Cardiac fibroblast (primary cell): ENCODE data around the gene PTPRJ.
A peak's percentile ranks its signal among the peaks of the same experiment; 100 is the strongest.

Experiments used
- DNase-seq, 2 donors: peaks; one replicate each; pipeline versions ENCODE4 v3.0.0 to v3.0.0-alpha.2; 2010; ENCODE audit warnings: low read depth in 2 of 2
- H3K4me3 ChIP-seq, 2 donors: replicated peaks in 1 of 2; 1 replicate in 1 of 2; 2 replicates in 1 of 2; pipeline ENCODE4 v1.5.1; 2011; ENCODE audit warnings: low read depth in 2 of 2, low read length in 2 of 2, mild to moderate bottlenecking in 2 of 2, moderate library complexity in 1 of 2
- CTCF ChIP-seq: IDR thresholded peaks from one replicate; pipeline ENCODE4 v1.5.1; 2011; ENCODE audit warnings: low read depth, mild to moderate bottlenecking, low read length, inconsistent platforms

The PTPRJ gene

GRCh38 chr11:48047616-48048015 is 67.3 kb downstream of the PTPRJ start:
- no peak for TF ChIP-seq CTCF
- peak in 1 of 2 donors; percentile 47 for DNase-seq
- H3K4me3 ChIP-seq, result no peak overlapping the region

DNA sequence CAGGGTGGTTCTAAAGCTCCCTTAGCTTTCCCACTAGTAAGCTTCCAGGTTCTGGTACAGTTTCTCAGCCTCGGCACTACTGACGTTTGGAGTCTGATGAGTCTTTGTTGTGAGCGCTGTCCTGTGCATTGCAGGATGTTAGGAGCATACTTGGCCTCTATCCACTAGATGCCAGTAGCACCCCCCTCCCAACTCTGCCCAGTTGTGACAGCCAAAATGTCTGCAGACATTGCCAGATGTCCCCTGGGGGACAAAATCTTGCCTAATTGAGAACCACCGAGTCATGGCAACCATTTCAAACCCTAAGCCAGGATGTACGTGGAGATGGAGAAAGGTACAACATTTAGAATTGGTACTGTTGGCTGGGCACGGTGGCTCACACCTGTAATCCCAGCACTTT is 68.7 kb downstream of the PTPRJ start:
- no peak for TF ChIP-seq CTCF
- H3K4me3 ChIP-seq, result no peak overlapping the region
- DNase-seq, result no peak

DNA sequence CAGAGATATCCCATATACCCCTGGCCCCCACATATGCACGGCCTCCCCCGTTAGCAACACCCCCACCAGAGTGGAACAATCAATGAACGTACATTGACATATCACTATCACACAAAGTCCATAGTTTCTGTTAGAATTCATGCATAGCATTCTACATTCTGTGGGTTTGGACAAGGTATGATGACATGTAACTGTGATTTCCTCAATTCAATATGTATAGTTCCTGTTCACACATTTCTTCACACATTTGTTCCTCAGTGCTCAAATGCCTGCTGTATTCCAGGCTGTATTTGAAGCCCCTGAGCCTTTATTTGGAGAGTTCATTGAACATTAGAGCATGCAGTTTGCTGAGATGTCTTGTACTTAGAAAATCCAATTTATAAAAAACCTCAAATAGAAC is 69.9 kb downstream of the PTPRJ start:
- no peak for DNase-seq
- H3K4me3 ChIP-seq, result no peak overlapping the region
- TF ChIP-seq CTCF, result no peak

DNA sequence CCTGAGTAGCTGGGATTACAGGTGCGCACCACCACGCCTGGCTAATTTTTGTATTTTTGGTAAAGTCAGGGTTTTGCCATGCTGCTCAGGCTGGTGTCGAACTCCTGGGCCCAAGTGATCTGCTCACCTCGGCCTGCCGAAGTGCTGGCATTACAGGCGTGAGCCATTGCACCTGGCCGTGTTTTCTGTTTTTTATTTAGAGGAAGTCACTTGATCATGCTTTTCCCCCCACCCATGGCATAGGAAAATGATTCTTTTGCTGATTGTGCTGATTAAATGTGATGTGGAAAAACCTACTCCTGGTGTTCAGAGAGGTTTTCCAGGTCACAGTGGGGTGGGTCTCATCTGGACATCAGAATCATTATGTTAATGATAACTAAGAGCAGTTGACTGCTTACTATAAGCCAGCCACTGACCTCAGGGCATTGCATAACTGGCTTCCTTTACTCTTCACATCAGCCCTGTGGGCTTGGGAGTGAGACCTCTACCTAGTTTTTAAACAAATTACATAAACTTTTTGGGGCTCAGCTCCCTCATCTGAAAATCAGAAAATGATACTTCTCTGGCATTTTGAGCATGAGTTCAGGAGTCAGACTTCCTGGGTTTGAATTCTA is 71.0 kb downstream of the PTPRJ start:
- TF ChIP-seq CTCF, result no peak
- no peak for DNase-seq
- no peak overlapping the region for H3K4me3 ChIP-seq

DNA sequence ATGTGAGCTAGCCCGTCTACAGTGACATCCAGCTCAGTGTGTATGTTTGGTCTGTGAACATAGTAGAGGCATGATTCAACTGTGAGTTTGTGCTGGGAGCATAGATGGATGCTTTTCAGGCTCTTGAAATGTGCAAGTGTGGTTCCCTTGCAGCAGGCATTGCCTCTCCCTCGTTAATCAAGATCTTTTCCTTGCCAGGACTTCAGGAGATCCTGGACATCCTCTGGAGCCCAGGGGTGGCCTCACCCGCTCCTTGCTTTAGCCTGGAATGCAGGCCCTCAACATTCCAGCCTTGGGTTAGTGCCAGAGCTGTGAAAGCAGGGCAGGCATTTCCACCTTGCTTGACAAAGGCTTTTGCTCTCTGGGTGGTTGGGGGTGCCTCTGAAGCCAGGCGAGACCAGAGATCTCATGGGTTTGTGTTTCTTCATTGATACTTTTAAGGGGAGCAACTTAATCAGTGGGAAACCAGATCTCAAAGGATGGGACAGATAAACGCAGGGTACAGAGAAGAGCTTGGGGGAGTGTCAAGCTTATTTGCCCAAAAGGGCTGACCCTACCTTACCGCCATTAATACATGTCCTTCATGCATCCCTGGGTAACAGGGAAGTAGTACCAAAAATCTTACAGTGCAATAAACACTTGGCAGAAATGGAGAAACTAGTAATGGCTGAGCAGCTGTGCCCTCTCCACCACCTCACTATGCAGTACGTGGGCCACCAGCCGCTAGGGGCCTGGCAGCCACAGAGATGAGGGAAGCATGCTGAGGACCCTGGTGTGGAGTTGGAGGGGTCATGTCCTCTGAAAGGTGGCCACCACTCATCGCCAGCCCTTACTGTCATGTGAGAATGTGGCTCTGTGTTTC is 72.1 kb downstream of the PTPRJ start:
- TF ChIP-seq CTCF, result no peak
- no peak overlapping the region for H3K4me3 ChIP-seq
- peak; percentile 35 to 60 for DNase-seq

DNA sequence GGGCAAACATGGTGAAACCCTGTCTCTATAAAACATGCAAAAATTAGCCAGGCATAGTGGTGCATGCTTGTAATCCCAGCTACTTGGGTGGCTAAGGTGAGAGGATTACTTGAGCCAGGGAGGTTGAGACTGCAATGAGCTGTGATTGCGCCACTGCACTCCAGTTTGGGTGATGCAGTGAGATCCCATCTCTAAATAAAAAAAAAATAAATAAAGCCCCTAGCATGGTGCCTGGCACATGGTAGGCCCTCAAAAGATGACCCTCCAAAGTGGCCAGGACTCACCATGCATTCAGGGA is 74.6 kb downstream of the PTPRJ start:
- no peak for TF ChIP-seq CTCF
- no peak for DNase-seq
- H3K4me3 ChIP-seq, result no peak overlapping the region
